Upper lobe of right lung (tissue), 1 donor: Measurements from ENCODE around the gene GCLM. TPM values are rescaled to one million over a fixed set of nuclear protein-coding genes. Genes with fewer than 3 reads are reported as not detected.

Experiments
- ATAC-seq: fragments of 200-7000 bp; cut with Tn5 transposase; one replicate; pipeline ENCODE4 v1.9.1; 2020; ENCODE audit warnings: mild to moderate bottlenecking, moderate library complexity
- DNase-seq: peaks from one replicate; pipeline ENCODE4 v3.0.0-alpha.2; 2020
- H3K27ac ChIP-seq: fragments of 200-600 bp; one replicate; pipeline ENCODE4 v1.8.0; 2022
- H3K27me3 ChIP-seq: fragments of 200-600 bp; one replicate; pipeline ENCODE4 v1.8.0; 2022; ENCODE audit warnings: mild to moderate bottlenecking
- H3K36me3 ChIP-seq: fragments of 200-600 bp; one replicate; pipeline ENCODE4 v1.8.0; 2022
- H3K4me1 ChIP-seq: fragments of 200-600 bp; one replicate; pipeline ENCODE4 v1.8.0; 2022
- H3K4me3 ChIP-seq: fragments of 200-600 bp; one replicate; pipeline ENCODE4 v1.8.0; 2022; ENCODE audit warnings: mild to moderate bottlenecking
- H3K9me3 ChIP-seq: fragments of 200-600 bp; one replicate; pipeline ENCODE4 v1.8.0; 2022
- CTCF ChIP-seq: fragments of 200-600 bp; IDR thresholded peaks from one replicate; pipeline ENCODE4 v1.8.0; 2022; ENCODE audit warnings: antibody characterized with exemption
- intact Hi-C: fragments of 100-400 bp; cut with DNase I; formaldehyde crosslinking; loops from one replicate; pipeline ENCODE4 v1.11.0; 2022
- total RNA-seq: library from RNA; stranded (reverse); fragmentation: NEBNext Ultra II Directional; extraction: Animal tissue kit (Norgen Biotek cat#: 25700); gene quantifications from one replicate; pipeline ENCODE4 v1.2.1, GENCODE V29; 2021
- donor health status: DM: no; HTN: yes; CAD: no; lungs with severe emphysema.

GCLM gene
- total RNA-seq, 1 donor from 2014 or later, result 24.5 TPM

GRCh38 chr1:93842750-93843500 is 66.3 kb downstream of the GCLM start:
- DNase-seq, result no peak
- H3K27ac ChIP-seq, result no peak overlapping the region
- intact Hi-C loops, result no loop called here
- H3K27me3 ChIP-seq, result no peaks in the 10 kb centered on the region
- no peak for TF ChIP-seq CTCF
- ATAC-seq, result no peak
- H3K36me3 ChIP-seq, result no peaks in the 10 kb centered on the region
- no peaks in the 10 kb centered on the region for H3K9me3 ChIP-seq
- no peak overlapping the region for H3K4me3 ChIP-seq
- peaks cover 26% of the 10 kb centered on the region for H3K4me1 ChIP-seq

- H3K4me3 ChIP-seq, result no peak overlapping the region
- no peak overlapping the region for H3K27ac ChIP-seq
- ATAC-seq (no peak), DNase-seq (no peak)
- intact Hi-C loops, result no loop called here
- H3K9me3 ChIP-seq, result no peaks in the 10 kb centered on the region
- no peak for TF ChIP-seq CTCF
- no peaks in the 10 kb centered on the region for H3K27me3 ChIP-seq
- H3K36me3 ChIP-seq, result no peaks in the 10 kb centered on the region
- peaks cover 26% of the 10 kb centered on the region for H3K4me1 ChIP-seq
Measured at GRCh38 chr1:93841771-93842170, 67.5 kb downstream of the GCLM start.

DNA sequence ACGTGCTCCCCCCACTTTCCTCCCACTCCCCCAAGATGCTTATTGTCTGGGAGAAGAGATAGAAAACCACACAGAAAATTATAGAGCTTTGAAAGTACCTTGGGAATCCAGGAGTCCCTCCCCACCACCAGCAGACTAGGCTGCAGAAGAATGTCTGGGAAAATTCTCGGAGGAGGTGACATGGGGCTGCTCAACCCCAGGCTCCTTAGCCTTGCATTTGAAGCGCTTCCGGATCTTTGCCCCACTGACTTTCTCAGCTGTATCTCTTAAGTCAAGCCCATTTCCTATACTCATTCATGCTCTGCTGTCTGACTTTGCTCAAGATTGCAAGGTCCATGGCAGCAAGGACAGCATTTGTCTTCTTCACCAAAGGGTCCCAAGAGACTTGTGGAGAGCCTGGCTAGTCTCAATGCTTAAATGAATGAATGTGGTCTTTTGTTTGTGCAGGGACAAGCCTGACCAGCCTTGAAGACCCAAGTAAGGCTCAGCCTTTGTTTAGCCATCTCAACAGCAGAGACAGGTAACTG is 68.2 kb downstream of the GCLM start:
- ATAC-seq (no peak), DNase-seq (no peak)
- no peaks in the 10 kb centered on the region for H3K27me3 ChIP-seq
- TF ChIP-seq CTCF, result no peak
- H3K36me3 ChIP-seq, result no peaks in the 10 kb centered on the region
- no peak overlapping the region for H3K4me3 ChIP-seq
- no peak overlapping the region for H3K27ac ChIP-seq
- intact Hi-C loops, result no loop called here
- H3K9me3 ChIP-seq, result no peaks in the 10 kb centered on the region
- peaks cover 26% of the 10 kb centered on the region for H3K4me1 ChIP-seq

DNA sequence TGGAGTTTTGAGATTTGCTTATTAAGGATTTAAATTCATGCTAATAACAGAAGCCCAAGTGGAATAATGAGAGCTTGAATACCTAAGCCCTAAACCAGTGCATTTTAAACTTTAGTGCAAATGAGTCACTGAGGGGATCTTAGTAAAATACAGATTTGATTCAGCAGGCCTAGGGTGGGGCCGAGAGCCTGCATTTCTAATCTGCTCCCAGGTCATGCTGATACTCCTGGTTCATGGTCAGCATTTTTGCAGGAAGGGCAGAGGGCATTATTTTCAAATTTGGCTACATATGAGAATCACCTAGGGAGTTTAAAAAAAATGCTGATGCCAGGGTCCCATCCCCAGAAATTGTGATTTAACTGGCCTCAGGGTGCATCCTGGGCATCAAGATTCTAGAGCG is 69.5 kb downstream of the GCLM start:
- ATAC-seq, result no peak
- TF ChIP-seq CTCF, result no peak
- Histone ChIP-seq H3K9me3 (no peaks in the 10 kb centered on the region), H3K4me3 (no peak overlapping the region), H3K27ac (no peak overlapping the region), H3K27me3 (no peaks in the 10 kb centered on the region), H3K36me3 (no peaks in the 10 kb centered on the region), H3K4me1 (peaks cover 13% of the 10 kb centered on the region)
- DNase-seq, result no peak
- intact Hi-C loops, result no loop called here

DNA sequence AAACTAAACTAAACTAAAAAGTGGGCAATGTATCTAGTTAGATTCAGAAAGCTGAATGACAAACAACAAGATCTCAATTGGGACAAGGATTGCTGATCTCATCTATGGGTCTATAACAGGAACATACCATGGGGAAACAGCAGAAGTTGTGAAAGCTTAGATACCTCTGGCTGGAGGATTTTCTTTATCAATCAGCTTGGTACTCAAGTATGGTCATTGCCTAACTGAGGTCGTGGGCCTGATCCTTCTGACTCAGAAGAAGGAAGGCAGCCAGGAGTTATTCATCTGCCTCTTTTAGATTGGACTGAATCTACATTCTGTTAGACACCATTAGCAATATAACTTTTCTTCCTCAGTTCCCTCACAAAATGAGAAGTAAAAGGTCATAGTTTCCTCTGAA is 69.9 kb downstream of the GCLM start:
- intact Hi-C loops, result no loop called here
- Histone ChIP-seq H3K9me3 (no peaks in the 10 kb centered on the region), H3K27ac (no peak overlapping the region), H3K36me3 (no peaks in the 10 kb centered on the region), H3K27me3 (no peaks in the 10 kb centered on the region), H3K4me3 (no peak overlapping the region), H3K4me1 (peaks cover 8% of the 10 kb centered on the region)
- DNase-seq, result no peak
- peak; percentile 60 for ATAC-seq
- TF ChIP-seq CTCF, result no peak
